ENCODE data around the gene IL3RA.
"Not testable (repeated sequence)": the region's sequence is repeated elsewhere in the genome, so short reads cannot be mapped to it uniquely, and the experiment has no call there.

Gene IL3RA

DNA sequence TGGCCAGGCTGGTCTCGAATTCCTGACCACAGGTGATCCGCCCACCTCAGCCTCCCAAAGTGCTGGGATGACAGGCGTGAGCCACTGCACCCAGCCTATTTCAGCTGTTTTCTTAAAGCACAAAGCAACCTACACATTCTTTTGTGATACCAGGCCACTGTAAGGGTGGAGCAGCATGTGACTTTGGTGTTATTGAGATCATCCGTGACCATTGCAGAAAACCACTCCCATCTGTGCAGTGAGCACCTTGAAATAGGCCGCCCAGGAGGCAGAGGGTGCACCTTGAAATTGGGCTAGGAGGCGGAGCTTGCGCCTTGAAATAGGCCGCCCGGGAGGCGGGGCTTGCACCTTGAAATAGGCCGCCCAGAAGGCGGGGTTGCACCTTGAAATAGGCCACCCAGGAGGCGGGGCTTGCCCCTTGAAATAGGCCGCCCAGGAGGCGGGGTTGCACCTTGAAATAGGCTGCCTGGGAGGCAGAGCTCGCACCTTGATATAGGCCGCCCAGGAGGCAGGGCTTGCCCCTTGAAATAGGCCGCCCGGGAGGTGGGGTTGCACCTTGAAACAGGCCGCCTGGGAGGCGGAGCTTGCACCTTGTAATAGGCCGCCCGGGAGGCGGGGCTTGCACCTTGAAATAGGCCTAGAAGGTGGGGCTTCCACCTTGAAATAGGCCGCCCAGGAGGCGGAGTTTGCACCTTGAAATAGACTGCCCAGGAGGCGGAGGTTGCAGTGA is 64.3 kb downstream of the IL3RA start:
- DNase-seq = no peak

DNA sequence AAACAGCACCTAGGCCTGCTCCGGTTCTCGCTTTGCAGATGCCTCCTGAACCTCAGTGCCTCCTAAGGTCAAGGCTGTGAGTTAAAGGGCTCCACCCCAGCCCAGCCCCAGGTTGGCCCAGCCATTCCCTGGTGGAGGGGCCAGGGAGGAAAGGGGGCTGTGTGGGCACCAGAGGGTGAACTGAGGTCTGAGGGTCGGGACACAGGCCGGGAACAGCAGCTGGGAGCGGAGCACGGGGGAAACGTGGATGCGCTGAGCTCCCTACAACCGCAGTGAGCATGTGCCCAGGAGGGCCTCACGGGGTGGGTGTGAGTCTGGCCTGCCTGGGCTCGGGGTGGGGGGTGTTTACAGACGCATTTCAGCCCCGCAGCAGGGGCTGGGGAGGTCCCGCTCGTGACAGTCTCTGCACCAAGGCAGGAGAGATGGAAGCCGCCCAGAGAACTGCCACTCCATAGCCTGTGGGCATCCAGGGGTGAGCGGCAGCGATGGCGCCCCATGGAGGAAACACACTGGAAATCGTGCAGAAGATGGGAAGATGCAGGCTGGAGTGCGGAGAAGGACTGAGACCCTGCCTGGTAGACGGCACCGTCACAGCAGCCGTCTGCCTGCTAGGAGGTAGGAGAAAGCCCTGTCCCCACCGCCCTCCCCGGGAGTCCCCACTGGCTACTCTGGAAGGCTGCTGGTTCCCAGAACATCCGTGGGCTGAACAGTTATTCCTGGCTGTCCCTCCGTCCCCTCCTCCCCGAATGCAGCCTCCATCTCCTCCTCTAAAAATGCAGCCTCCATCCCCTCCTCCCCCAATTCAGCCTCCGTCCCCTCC is 65.2 kb downstream of the IL3RA start:
- DNase-seq = no peak

DNA sequence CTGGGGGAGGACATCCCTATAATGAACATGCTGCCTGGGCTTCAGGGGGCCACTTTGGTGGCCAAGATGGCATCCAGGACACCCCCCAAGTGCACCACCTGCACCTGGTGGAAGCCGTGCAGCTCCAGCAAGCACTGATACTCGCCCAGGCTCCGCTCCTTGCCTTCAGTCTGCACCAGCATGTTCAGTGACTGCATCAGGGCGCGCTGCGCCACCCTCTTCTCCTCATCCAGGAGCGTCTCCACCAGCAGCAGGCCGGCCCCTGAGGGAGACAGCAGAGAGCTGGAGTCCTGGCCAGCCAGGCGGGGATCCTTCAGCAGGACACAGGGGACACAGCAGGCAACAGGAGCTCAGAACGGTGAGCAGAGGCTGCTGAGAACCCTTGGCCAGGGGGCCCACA is 66.6 kb downstream of the IL3RA start:
- no peak for DNase-seq

DNA sequence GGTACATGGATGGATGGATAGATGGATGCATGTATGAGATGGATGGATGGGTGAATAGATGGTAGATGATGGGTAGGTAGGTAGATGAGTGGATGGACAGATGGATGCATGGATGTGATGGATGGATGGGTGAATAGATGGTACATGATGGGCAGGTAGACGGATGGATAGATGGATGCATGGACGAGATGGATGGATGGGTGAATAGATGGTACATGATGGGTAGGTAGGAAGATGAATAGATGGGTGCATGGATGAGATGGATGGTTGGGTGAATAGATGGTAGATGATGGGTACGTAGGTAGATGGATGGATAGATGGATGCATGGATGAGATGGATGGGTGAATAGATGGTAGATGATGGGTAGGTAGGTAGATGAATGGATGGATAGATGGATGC is 67.3 kb downstream of the IL3RA start:
- DNase-seq = not testable (repeated sequence)

DNA sequence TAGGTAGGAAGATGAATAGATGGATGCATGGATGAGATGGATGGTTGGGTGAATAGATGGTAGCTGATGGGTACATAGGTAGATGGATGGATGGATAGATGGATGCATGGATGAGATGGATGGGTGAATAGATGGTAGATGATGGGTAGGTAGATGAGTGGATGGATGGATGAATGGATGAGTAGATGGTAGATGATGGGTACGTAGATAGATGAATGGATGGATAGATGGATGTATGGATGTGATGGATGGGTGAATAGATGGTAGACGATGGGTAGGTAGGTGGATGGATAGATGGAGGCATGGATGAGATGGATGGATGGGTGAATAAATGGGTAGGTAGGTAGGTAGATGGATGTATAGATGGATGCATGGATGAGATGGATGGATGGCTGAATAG is 69.2 kb downstream of the IL3RA start:
- DNase-seq = not testable (repeated sequence)

DNA sequence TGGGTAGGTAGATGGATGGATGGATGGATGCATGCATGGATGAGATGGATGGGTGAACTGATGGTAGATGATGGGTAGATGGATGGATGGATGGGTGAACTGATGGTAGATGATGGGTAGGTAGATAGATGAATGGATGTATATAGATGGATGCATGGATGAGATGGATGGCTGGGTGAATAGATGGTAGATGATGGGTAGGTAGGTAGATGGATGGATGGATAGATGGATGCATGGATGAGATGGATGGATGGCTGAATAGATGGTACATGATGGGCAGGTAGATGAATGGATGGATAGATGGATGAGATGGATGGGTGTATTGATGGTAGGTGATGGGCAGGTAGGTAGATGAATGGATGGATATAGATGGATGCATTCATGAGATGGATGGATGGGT is 70.5 kb downstream of the IL3RA start:
- no peak for DNase-seq

DNA sequence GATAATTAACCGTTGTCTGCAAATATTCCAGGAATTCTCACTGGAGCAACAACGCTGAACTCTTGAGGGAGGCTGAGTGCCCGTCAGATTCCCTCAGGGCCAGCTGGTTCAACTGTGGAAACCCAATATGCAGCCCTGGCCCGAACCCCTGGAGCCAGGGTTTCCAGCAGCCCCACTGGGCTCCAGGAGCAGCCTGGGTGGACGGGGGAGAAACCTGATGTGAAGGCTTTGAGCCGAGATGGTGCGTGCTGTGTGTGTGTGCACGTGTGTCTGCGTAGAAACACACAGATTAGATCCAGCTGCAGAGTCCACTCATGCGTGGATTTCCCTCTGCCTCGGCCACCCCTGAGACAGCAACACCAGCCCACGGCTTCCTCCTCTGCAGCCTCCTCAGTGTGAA is 74.7 kb downstream of the IL3RA start:
- DNase-seq = no peak

DNA sequence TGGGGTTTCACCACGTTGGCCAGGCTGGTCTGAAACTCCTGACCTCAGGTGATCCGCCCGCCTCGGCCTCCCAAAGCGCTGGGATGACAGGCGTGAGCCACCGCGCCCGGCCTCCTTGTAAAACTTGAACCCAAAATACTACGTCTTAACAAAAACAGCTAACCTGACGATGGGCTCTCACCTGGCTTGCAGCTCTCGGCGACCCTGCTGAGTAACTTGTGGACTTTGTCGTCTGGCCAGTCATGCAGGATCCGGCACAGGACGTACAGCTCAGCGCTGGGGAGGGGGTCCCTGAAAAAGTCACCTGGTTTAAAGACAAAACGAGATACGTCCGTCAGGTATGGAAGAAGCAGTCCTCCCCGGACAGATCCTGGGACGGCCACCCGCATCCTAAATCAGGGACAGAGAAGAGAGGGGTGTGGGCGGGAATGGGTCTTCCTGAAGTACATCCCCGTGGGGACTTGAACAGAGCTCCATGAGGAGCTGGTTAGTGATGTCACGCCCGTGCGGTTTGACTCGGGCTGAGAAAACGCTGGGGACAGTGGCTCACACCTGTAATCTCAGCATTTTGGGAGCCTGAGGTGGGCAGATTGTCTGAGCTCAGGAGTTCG is 76.1 kb downstream of the IL3RA start:
- DNase-seq = no peak

DNA sequence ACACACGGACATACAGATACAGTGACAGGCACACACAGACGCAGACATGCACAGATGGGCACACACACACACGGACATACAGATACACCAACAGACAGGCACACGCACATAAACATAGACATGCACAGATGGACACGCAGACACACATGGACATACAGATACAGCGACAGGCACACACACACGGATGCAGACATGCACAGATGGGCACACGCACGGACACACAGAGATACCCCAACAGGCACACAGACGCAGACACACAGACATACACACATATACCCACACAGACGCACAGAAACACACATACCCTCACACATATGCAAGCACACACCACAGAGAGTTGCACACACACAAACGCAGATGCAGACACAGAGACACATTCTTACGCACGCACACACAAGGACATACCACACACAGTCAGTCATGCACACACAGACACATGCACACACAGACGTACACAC is 79.8 kb downstream of the IL3RA start:
- no peak for DNase-seq

DNA sequence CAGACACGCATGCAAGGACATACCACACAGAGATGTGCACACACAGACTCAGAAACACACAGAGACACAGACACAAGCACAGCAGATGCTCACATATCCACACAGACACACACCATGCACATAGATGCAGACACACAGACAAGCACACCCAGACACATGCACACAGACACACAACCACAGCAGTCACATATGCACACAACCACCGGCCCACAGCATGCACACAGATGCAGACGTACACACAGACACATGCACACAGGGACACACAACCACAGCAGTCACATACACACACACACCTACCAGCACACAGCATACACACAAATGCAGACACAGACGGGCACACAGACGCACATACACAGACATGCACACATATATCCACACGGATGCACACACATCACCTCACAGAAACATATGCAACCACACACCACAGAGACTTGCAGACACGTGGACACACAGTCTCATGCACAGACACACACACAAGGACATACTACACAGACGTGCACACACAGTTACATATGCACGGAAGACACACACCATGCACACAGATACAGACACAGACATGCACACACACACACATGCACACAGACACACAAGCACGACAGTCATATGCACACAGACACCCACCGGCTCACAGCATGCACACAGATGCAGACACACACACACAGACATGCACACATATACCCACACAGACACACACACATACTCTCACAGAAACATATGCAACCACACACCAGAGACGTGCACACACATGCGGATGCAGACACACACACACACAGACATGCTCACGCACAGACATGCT is 80.6 kb downstream of the IL3RA start:
- no peak for DNase-seq

DNA sequence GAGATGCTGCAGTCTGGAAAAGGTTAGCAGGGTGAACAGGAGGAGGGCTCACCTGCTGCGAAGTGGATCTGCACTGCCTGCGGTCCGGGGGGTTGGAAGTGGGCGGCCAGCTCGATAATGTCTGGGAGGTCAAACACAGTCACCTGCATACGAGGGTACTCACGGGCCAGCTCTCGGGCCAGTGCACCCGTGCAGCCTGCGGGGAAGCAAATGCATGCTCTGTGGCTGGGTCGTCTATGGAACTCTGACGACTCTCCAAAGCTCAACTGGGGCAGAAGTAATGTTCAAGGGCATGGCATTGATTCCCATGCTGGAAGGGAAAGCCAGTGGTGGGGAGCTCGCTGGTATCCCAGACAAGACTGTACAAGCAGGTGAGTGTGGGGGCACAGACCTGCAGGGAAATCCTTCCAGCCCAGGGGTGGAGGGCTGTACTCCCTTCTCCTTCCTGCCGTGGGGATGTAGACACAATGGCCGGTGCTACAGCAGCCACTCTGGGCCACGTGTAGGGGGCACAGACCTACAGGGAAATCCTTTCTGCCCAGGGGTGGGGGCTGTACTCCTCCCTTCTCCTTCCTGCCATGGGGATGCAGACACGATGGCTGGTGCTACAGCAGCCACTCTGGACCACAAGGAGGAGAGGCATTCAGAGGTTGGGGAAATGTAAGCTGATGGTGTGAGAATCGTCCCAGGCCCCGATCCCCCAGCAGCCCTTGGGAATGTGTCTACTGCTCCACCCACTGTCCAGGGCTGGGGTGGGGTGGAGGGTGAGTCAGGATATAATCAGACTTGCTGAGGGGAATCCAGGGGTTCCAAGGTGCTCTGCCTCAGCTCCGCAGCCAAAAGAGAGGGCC is 81.6 kb downstream of the IL3RA start:
- no peak for DNase-seq

DNA sequence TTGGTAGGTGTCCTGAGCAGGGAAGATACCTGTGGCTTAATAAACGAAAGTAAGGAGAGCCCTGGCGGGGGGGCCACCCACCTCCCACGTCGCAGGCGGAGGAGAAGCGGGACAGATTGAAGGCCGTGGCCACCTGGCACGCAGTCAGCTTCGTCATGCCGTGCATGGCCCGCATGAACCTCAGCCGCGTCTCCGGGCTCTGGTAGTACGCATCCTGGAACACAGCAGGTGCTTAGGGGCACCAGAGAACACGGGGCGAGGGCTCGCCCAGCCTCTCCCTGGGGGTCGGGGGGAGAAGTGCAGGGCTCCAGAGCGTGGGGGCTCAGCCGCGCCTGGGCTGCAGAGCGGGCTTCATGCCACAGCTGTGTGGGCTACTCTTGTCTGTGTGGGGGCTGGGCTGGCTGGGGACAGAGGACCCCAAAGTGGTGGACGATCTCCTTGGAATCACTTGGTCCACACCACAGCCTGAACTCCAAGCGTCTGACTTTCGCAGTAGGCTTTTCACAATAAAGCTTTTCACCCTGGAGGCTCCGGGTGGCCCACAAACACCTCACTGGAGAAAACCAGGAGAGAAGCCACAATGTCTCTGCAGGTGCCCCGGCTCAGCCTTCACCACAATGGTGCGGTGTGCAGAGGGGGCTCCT is 82.4 kb downstream of the IL3RA start:
- DNase-seq = no peak

DNA sequence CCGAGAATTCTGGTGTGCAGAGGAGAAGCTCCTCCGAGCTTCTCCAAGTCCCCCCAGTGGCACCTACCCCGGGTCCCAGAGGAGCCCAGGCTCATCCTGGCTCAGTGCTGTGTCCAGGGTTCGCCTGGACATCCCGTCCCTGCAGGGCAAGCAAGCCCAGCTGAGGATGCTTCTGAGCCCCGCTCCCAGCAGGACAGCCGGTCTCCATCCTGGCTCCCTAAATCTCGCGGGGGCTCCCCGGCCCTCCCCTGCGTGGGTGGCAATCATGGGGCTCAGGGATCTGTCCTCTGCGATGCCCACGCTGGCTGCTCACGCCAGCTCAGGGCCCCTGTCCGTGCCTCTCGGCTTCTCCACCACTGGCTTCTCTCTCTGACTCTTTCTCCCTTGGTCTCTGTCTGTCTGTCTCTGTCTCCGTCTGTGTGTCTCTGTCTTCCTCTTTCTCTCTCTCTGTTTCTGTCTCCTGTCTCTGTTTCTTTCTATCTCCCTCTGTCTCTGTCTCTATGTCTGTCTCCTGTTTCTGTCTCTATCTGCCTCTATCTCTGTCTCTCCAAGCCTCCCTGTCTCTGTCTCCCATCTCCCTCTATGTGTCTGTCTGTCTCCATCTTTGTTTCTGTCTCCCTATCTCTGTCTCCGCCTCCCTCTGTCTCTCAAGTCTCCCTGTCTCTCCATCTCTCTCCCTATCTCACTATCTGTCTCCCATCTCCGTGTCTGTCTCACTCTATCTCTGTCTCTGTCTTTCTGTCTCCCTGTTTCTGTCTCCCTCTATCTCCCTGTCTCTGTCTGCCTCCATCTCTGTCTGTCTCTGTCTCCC is 83.2 kb downstream of the IL3RA start:
- no peak for DNase-seq

DNA sequence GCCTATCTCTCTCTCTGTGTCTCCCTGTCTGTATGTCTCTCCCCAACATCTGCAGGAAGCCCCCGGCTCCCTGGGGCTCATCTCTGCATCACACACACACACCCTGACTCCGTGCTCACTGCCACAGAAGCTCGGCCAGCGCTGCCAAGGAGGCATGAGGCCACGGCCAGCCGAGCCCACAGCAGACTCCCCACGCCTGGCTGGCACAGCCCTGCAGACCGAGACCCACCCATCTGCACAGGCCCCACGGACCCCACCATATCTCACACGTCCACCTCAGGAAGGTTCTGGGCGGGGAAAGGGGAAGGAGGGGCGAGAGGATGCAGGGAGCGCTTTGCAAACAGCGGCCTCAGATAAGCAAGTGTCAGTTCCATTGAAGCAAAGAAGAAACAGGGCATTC is 83.8 kb downstream of the IL3RA start:
- no peak for DNase-seq

DNA sequence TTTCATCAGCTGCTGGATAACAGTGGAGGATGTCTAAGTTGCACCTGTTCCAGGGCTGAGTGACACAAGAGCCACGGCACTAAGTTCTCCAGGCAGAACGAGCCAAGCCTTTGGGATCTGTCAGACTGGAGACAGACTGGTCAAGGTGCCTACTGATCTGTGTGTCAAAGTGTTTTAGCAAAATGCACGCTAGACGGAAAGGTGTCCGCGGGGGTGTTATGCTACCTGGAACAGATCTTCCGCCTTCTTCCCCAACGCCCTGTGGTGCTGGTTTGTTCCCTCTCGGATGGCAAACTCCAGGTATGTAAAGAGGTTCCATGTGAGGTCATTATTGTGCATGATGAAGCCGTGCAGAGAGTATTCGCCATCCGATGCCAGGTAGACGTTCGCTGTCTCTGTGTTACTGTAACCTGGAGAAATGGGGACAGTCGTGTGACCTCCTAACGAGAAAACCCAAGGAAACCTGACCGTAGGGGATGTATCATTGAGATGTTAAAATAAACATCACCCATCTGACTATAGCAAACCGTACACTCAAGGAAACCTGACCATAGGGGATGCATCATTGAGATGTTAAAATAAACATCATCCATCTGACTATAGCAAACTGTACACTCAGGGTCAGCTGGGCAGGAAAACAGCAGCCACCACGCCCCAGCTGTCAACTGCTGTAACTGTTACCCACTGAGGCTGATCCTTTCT is 85.0 kb downstream of the IL3RA start:
- no peak for DNase-seq

DNA sequence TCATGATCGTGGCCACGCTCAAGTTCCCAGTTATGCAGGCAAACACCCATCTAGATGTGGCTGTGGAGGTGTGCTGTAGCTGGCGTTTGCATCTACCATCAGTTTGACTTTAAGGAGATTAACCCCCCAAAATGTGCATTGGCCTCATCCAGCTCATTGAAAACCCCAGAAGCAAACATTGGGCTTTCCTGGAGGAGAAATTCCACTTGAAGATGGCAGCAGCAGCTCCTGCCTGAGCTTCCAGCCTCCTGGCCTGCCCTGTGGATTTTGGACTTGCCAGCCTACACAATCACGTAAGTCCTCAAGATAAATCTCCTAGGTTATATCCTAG is 85.5 kb downstream of the IL3RA start:
- DNase-seq = no peak

DNA sequence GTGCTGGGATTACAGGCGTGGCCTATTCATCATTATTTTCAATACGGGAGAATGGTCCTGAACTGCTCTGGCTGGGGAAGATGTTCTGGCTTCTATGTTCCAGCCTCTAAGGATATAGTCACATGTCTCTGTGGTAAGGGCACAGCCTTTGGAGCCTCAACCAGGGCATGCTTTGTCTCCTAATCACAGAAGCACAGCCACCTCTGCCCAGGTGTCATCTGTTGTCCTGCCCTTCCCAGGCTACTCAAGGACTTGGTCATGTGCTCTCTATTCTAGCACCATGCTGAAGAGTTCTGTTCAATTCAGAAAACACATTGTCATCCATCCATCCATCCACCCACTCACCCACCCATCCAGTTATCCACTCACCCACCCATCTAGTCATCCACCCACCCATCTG is 86.6 kb downstream of the IL3RA start:
- DNase-seq = no peak

DNA sequence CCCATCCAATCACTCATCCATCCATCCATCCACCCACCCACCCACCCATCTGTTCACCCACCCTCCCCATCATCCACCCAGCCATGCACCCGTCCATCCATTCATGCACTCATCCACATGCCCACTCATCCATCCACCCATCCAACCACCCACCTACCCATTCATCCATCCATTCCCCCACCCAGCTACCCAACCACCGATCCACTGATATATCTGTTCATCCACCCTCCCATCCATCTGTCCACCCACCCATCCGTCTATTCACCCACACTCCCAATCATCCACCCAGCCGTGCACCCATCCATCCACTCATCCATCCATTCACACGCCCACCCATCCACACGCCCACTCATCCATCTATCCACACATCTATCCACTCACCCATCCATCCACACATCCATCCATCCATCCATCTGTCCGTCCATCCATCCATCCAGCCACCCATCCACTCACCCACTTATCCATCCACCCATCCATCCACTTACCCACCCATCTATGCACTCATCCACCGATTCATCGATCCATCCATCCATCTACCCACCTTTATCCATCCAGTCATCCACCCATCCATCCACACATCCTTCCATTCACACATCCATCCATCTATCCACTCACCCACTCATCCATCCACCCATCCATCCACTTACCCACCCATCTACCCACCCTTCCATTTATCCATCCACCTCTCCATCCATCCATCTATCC is 87.7 kb downstream of the IL3RA start:
- DNase-seq = no peak

DNA sequence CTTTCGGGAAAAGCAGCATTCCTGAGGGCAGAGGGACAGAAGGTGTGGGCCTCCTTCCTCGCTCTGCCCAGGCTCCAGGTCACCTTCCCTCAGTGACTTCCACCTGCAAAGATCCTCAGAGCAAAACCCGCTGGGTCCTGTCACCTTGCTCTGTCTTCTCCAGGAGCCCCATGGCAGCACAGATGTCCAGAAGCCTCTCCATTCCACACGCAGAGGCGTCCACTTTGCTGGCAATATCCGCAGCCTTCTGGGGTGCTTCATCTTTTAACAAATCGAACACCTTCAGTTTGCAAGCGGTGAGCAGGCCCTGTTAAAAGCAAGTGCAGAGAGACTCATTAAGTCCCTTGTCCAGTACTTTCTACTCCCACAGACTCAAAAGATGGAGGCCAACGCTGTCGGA is 88.8 kb downstream of the IL3RA start:
- DNase-seq = no peak

DNA sequence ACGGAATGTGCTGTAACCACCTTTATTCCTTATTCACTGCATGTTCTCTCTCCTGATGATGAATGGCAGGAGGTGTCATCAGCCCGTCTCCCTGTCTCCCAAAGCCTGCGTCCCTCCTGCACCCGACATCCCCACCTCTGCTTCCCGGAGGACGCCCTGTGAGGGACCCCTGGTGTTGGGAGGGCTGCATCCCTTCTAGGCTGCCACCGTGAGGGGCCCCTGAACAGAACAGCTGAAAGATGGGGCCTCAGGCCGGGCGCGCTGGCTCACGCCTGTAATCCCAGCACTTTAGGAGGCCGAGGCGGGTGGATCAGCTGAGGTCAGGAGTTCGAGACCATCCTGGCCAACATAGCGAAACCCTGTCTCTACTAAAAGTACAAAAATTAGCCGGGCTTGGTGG is 89.7 kb downstream of the IL3RA start:
- DNase-seq = not testable (repeated sequence)
